Activated CD8-positive, alpha-beta memory T cell treated with anti-CD3 and anti-CD28 coated beads, Interleukin-2, amount 10 ng/mL, durations not matched to agents 7 days and 5 days (primary cell): ENCODE results near the gene FNDC5. TPM values are rescaled to one million over a fixed set of nuclear protein-coding genes. Genes with fewer than 3 reads are reported as not detected.
"Not testable (repeated sequence)": the region's sequence is repeated elsewhere in the genome, so short reads cannot be mapped to it uniquely, and the experiment has no call there.

ENCODE experiments used
- ATAC-seq: fragments of 150-1000 bp; cut with Tn5 transposase; one replicate; pipeline ENCODE4 v1.10.0; 2021; ENCODE audit warnings: moderate library complexity
- CTCF ChIA-PET: fragments of 350-600 bp; sonication (Branson Sonifier 250); formaldehyde crosslinking; loops from one replicate; lab custom pipeline; 2021; ENCODE audit warnings: antibody characterized with exemption; lab: Charles Lee
- DNase-seq: peaks from one replicate; pipeline ENCODE4 v3.0.0-alpha.2; 2020
- H3K27ac Mint-ChIP-seq: one replicate; pipeline ENCODE4 v1.8.0; 2021; ENCODE audit warnings: mild to moderate bottlenecking, mixed read lengths
- H3K27me3 Mint-ChIP-seq: one replicate; pipeline ENCODE4 v1.8.0; 2021; ENCODE audit warnings: mixed read lengths
- H3K36me3 Mint-ChIP-seq: one replicate; pipeline ENCODE4 v1.8.0; 2021; ENCODE audit warnings: mild to moderate bottlenecking, mixed read lengths
- H3K4me1 Mint-ChIP-seq: one replicate; pipeline ENCODE4 v1.8.0; 2021; ENCODE audit warnings: mixed read lengths
- H3K4me3 Mint-ChIP-seq: one replicate; pipeline ENCODE4 v1.8.0; 2021; ENCODE audit warnings: mild to moderate bottlenecking, moderate library complexity, mixed read lengths
- H3K9me3 Mint-ChIP-seq: one replicate; pipeline ENCODE4 v1.8.0; 2022; ENCODE audit warnings: low read depth, mixed read lengths
- total RNA-seq, 2 experiments: library from RNA; stranded (reverse); gene quantifications; one replicate each; pipeline ENCODE4 v1.2.3, GENCODE V29; 2021

The FNDC5 gene
- not detected for total RNA-seq

DNA sequence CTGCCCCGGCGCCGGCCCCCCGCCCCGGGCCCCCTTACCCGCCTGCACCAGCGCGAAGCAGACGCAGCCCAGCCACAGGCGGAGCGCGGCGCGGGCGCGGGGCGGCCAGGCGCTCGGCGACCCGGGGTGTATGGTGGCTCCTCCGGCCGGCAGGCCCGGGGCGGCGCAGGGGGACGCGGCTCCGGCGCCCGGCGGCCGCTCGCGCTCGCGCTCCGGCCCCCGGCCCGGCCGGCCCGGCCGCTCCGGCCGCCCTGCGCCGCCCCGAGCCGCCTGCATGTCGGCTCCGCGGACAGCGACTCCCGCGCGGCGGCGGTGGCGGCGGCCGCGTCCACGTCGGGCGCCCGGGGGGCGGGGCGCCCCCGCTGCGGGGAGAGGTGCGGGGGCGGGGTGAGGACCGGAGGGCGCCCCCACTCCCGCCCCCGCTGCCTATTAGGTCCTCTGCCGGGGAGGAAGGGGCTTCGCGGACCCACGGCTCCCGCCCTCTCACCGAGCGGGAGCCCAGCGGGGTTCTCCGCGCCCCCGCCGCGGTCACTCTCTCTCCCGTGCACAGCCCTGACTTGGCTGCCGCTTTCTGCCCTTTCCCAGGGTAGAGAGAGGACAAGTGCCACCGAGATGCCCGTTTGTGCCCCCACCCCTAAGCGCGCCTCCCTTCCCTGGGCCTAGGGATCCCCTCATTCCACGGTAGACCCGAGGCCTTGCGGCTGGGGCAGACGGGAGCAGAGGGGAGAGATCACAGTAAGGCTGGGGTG, at the start of gene FNDC5:
TSS of gene FNDC5 (minus strand) at position 298 of the 749 bp plus-strand sequence.
- H3K9me3 Mint-ChIP-seq, result no peaks in the 10 kb centered on the region
- peak; percentile 18 for ATAC-seq
- H3K4me1 Mint-ChIP-seq, result peaks cover 10% of the 10 kb centered on the region
- no peaks in the 10 kb centered on the region for H3K36me3 Mint-ChIP-seq
- peak; percentile 37 for DNase-seq
- peaks cover 51% of the 10 kb centered on the region for H3K27me3 Mint-ChIP-seq
- CTCF ChIA-PET, result interaction anchor here (0.8 to 6.7 kb wide), 11 partner anchors 9 to 217 kb away, joined by 3 to 101 read pairs (median 4); partner anchors contain the start of genes S100PBP and YARS1
- no peak within 1 kb of the TSS for H3K4me3 Mint-ChIP-seq
- H3K27ac Mint-ChIP-seq, result no peak within 1 kb of the TSS

- H3K27ac Mint-ChIP-seq, result no peak overlapping the region
- CTCF ChIA-PET, result interaction anchor here (1.2 to 2.1 kb wide), 6 partner anchors 13 to 207 kb away, joined by 3 to 7 read pairs (median 4); no protein-coding TSS in a partner anchor
- H3K27me3 Mint-ChIP-seq, result peaks cover 80% of the 10 kb centered on the region
- H3K4me3 Mint-ChIP-seq, result peak overlapping the region; percentile 32
- H3K9me3 Mint-ChIP-seq, result no peaks in the 10 kb centered on the region
- peak; percentile 55 for ATAC-seq
- H3K36me3 Mint-ChIP-seq, result no peaks in the 10 kb centered on the region
- DNase-seq, result no peak
- peaks cover 25% of the 10 kb centered on the region for H3K4me1 Mint-ChIP-seq
These were observed 49.4 kb upstream of the FNDC5 start for GRCh38 chr1:32919811-32920733.

GRCh38 chr1:32918179-32918578, 47.5 kb upstream of the FNDC5 start:
- DNase-seq, result no peak
- CTCF ChIA-PET, result interaction anchor here (1.5 to 2.8 kb wide), 3 partner anchors 15 to 168 kb away, joined by 5 to 8 read pairs (median 7); no protein-coding TSS in a partner anchor
- H3K36me3 Mint-ChIP-seq, result no peaks in the 10 kb centered on the region
- ATAC-seq, result no peak
- H3K4me1 Mint-ChIP-seq, result peaks cover 19% of the 10 kb centered on the region
- H3K9me3 Mint-ChIP-seq, result no peaks in the 10 kb centered on the region
- H3K27ac Mint-ChIP-seq, result no peak overlapping the region
- peaks cover 75% of the 10 kb centered on the region for H3K27me3 Mint-ChIP-seq
- no peak overlapping the region for H3K4me3 Mint-ChIP-seq

GRCh38 chr1:32917521-32917920, 46.8 kb upstream of the FNDC5 start:
- ATAC-seq, result peak; percentile 87

DNA sequence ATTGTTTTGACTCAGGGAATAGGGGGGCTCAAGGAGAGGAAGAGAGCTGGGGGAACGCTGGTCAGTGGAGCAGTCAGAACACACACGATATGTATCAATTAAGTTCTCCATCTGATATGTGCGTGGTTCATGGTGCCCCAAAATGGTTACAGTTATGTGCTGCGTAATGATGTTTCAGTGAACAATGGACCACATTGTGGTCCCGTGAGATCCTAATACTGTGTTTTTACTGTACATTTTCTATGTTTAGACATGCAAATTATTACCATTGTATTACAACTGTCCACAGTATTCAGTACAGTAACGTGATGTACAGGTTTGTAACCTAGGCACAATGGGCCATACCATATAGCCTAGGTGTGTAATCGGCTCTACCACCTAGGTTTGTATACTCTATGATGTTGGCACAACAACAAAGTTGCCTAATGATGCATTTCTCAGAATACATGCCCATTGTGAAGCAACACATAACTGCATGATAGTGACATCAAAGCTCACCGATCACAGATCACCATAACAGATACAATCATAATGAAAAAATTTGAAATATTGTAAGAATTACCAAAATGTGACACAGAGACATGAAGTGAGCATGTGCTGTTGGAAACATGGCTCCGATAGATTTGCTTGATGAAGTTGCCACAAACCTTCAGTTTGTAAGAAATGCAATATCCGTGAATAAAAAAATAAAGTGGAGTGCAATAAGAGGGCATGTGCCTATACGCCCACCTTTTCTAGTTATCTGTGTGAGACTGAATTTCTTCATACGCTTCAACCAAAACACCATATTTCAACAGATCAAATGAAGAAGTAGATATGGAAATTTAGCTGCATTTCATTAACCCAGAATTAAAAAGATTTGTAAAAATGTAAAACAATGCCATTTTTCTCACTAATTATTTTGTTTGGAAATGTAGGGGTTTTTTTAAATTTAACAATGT, 45.3 kb upstream of the FNDC5 start:
- Mint-ChIP-seq H3K36me3 (no peaks in the 10 kb centered on the region), H3K27ac (no peak overlapping the region), H3K4me1 (peaks cover 19% of the 10 kb centered on the region), H3K4me3 (no peak overlapping the region), H3K9me3 (no peaks in the 10 kb centered on the region), H3K27me3 (peaks cover 56% of the 10 kb centered on the region)
- ATAC-seq (no peak), DNase-seq (no peak)
- CTCF ChIA-PET, result interaction anchor here (2.8 kb wide), 1 partner anchor 18 kb away, joined by 8 read pairs; no protein-coding TSS in a partner anchor

More at GRCh38 chr1:32917521-32917920, 46.8 kb upstream of the FNDC5 start:
- Mint-ChIP-seq H3K27ac (peak overlapping the region; percentile 51), H3K4me3 (no peak overlapping the region), H3K27me3 (peaks cover 70% of the 10 kb centered on the region), H3K36me3 (no peaks in the 10 kb centered on the region), H3K4me1 (peaks cover 19% of the 10 kb centered on the region), H3K9me3 (no peaks in the 10 kb centered on the region)
- peak; percentile 77 for DNase-seq
- CTCF ChIA-PET, result interaction anchor here (0.9 to 2.8 kb wide), 2 partner anchors 16 to 204 kb away, joined by 4 to 8 read pairs; no protein-coding TSS in a partner anchor

DNA sequence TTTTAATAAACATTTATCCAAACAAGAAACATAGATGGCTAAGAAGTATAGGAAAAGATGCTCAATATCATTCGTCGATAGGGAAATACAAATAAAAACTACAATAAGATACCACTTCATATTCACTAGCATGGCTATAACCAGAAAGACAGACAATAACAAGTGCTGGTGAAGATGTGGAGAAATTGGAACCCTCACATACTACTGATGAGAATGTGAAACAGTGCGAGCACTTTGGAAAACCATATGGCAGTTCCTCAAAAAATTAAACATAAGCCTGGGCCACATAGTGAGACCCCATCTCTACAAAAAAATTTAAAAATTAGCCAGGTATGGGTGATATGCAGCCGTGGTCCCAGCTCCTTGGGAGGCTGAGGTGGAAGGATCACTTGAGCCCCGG, 39.6 kb upstream of the FNDC5 start:
- DNase-seq (no peak), ATAC-seq (no peak)
- Mint-ChIP-seq H3K4me1 (no peaks in the 10 kb centered on the region), H3K27me3 (peaks cover 25% of the 10 kb centered on the region), H3K36me3 (no peaks in the 10 kb centered on the region), H3K9me3 (no peaks in the 10 kb centered on the region), H3K4me3 (no peak overlapping the region), H3K27ac (no peak overlapping the region)
- CTCF ChIA-PET, result interaction anchor here (0.8 to 3.1 kb wide), 3 partner anchors 17 to 34 kb away, joined by 3 to 12 read pairs (median 3); no protein-coding TSS in a partner anchor

- Mint-ChIP-seq H3K27ac (no peak overlapping the region), H3K9me3 (no peaks in the 10 kb centered on the region), H3K36me3 (no peaks in the 10 kb centered on the region), H3K4me3 (no peak overlapping the region), H3K27me3 (peaks cover 34% of the 10 kb centered on the region), H3K4me1 (no peaks in the 10 kb centered on the region)
- no peak for ATAC-seq
- DNase-seq, result no peak
- CTCF ChIA-PET, result interaction anchor here (3.1 kb wide), 1 partner anchor 14 kb away, joined by 12 read pairs; no protein-coding TSS in a partner anchor
These were observed 36.7 kb upstream of the FNDC5 start for GRCh38 chr1:32907435-32907834.

- Mint-ChIP-seq H3K27ac (no peak overlapping the region), H3K4me1 (peaks cover 3% of the 10 kb centered on the region), H3K4me3 (no peak overlapping the region), H3K36me3 (no peaks in the 10 kb centered on the region), H3K27me3 (peaks cover 41% of the 10 kb centered on the region), H3K9me3 (no peaks in the 10 kb centered on the region)
- no peak for DNase-seq
- CTCF ChIA-PET, result no interaction called here
- no peak for ATAC-seq
These were observed 35.9 kb upstream of the FNDC5 start for GRCh38 chr1:32906654-32907053.

DNA sequence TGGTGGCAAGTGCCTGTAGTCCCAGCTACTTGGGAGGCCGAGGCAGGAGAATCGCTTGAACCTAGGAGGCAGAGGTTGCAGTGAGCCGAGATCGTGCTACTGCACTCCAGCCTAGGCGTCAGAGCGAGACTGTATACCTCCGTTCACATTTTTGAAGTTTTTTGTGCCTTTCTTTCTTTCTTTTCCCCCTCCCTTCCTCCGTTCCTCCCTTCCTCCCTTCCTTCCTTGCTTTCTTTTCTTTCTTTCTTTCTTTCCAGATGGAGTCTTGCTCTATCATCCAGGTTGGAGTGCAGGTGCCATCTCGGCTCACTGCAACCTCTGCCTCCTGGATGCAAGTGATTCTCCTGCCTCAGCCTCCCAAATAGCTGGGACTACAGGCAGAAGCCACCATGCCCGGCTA, 34.9 kb upstream of the FNDC5 start:
- CTCF ChIA-PET, H3K9me3 Mint-ChIP-seq, H3K4me3 Mint-ChIP-seq, H3K4me1 Mint-ChIP-seq, H3K27ac Mint-ChIP-seq, ATAC-seq, DNase-seq, H3K36me3 Mint-ChIP-seq: not testable (repeated sequence)
- H3K27me3 Mint-ChIP-seq, result peaks cover 48% of the 10 kb centered on the region

DNA sequence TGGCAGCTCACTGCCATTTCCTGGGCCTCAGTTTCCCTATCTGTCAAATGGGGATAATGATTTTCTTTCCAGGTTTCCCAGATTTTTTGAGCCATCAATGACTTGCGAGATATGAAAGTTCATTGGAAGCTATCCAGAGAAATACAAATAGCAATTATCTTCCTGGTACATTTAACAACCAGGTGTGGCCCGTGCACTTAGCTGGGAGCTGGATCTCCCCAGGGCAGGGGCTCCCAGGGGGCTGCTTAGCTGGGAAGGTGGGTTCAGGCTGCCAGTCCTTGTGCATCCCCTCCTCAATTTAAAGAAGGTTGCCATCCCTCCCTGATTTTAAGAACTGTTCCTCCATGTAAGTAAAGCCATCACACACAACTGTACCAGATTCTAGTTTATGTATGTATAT, 34.1 kb upstream of the FNDC5 start:
- H3K4me3 Mint-ChIP-seq, result no peak overlapping the region
- H3K36me3 Mint-ChIP-seq, result no peaks in the 10 kb centered on the region
- CTCF ChIA-PET, result interaction anchor here (0.9 to 1.8 kb wide), 2 partner anchors 12 to 132 kb away, joined by 3 to 11 read pairs; no protein-coding TSS in a partner anchor
- no peak for ATAC-seq
- no peak for DNase-seq
- no peak overlapping the region for H3K27ac Mint-ChIP-seq
- H3K9me3 Mint-ChIP-seq, result no peaks in the 10 kb centered on the region
- H3K4me1 Mint-ChIP-seq, result peaks cover 8% of the 10 kb centered on the region
- H3K27me3 Mint-ChIP-seq, result peaks cover 55% of the 10 kb centered on the region

- CTCF ChIA-PET, result interaction anchor here (0.9 to 1.8 kb wide), 2 partner anchors 11 to 131 kb away, joined by 3 to 11 read pairs; no protein-coding TSS in a partner anchor
- ATAC-seq (no peak), DNase-seq (no peak)
- no peak overlapping the region for H3K4me3 Mint-ChIP-seq
- H3K27me3 Mint-ChIP-seq, result peaks cover 57% of the 10 kb centered on the region
- H3K9me3 Mint-ChIP-seq, result no peaks in the 10 kb centered on the region
- H3K36me3 Mint-ChIP-seq, result no peaks in the 10 kb centered on the region
- H3K27ac Mint-ChIP-seq, result no peak overlapping the region
- H3K4me1 Mint-ChIP-seq, result peaks cover 8% of the 10 kb centered on the region
These were observed 33.5 kb upstream of the FNDC5 start for GRCh38 chr1:32903991-32904785.
